NCI-H146 treated with DMSO at 0.1 percent for 48 hours (cell line): Measurements from ENCODE around the gene RIOK1.
"Not testable (repeated sequence)": the region's sequence is repeated elsewhere in the genome, so short reads cannot be mapped to it uniquely, and the experiment has no call there.

Experiments
- DNase-seq: peaks from one replicate; lab custom pipeline; 2025; ENCODE audit not compliant: unreplicated experiment; lab: John Stamatoyannopoulos, UW

RIOK1 gene

GRCh38 chr6:7439228-7439627, 49.6 kb downstream of the RIOK1 start:
- DNase-seq, result no peak

GRCh38 chr6:7440476-7440875, 50.9 kb downstream of the RIOK1 start:
- DNase-seq, result no peak

GRCh38 chr6:7441048-7441775, 51.6 kb downstream of the RIOK1 start:
- DNase-seq, result no peak

- no peak for DNase-seq
Measured at GRCh38 chr6:7442467-7442866, 52.9 kb downstream of the RIOK1 start.

- DNase-seq, result no peak
Measured at GRCh38 chr6:7445101-7445500, 55.5 kb downstream of the RIOK1 start.

- DNase-seq, result no peak
Measured at GRCh38 chr6:7445885-7446461, 56.4 kb downstream of the RIOK1 start.

GRCh38 chr6:7446619-7447325, 57.2 kb downstream of the RIOK1 start:
- peak; percentile 89 for DNase-seq

GRCh38 chr6:7448232-7448631, 58.6 kb downstream of the RIOK1 start:
- DNase-seq, result no peak

- no peak for DNase-seq
Measured at GRCh38 chr6:7449018-7449417, 59.4 kb downstream of the RIOK1 start.

- no peak for DNase-seq
Measured at GRCh38 chr6:7451326-7451725, 61.7 kb downstream of the RIOK1 start.

GRCh38 chr6:7452898-7453297, 63.3 kb downstream of the RIOK1 start:
- DNase-seq, result no peak

- DNase-seq, result no peak
Measured at GRCh38 chr6:7454696-7455358, 65.2 kb downstream of the RIOK1 start.

GRCh38 chr6:7456302-7456701, 66.7 kb downstream of the RIOK1 start:
- DNase-seq, result not testable (repeated sequence)

GRCh38 chr6:7461416-7461815, 71.8 kb downstream of the RIOK1 start:
- DNase-seq, result no peak

- DNase-seq, result no peak
Measured at GRCh38 chr6:7463785-7464184, 74.2 kb downstream of the RIOK1 start.

GRCh38 chr6:7467007-7467897, 77.6 kb downstream of the RIOK1 start:
- DNase-seq, result no peak
